ENCODE data around the gene SSTR5.

SSTR5 gene

GRCh38 chr16:1050516-1050915 lies 22.0 kb upstream of the SSTR5 start:
- no peak for FAIRE-seq
- DNase-seq (ENCODE audit: insufficient read length), result no peak
- TF ChIP-seq TAF1 (IDR thresholded peaks at IDR 0.05; ENCODE audit: borderline replicate concordance, low read depth, low read length) (no peak), POLR2AphosphoS5 (IDR thresholded peaks at IDR 0.05; ENCODE audit: low read depth, low read length) (no peak), POLR2A (IDR thresholded peaks at IDR 0.05; ENCODE audit: low read depth, low read length) (no peak)

- no peak for FAIRE-seq
- TF ChIP-seq POLR2A (IDR thresholded peaks at IDR 0.05; ENCODE audit: low read depth, low read length) (no peak), POLR2AphosphoS5 (IDR thresholded peaks at IDR 0.05; ENCODE audit: low read depth, low read length) (no peak)
- no peak for DNase-seq (ENCODE audit: insufficient read length)
Observed at GRCh38 chr16:1050921-1051320, 21.6 kb upstream of the SSTR5 start.

GRCh38 chr16:1051446-1051845 lies 21.1 kb upstream of the SSTR5 start:
- FAIRE-seq (no peak), DNase-seq (ENCODE audit: insufficient read length) (no peak)
- no peak for TF ChIP-seq TAF1 (IDR thresholded peaks at IDR 0.05; ENCODE audit: borderline replicate concordance, low read depth, low read length)
- TF ChIP-seq POLR2AphosphoS5 (IDR thresholded peaks at IDR 0.05; ENCODE audit: low read depth, low read length), result no peak
- TF ChIP-seq POLR2A (IDR thresholded peaks at IDR 0.05; ENCODE audit: low read depth, low read length), result no peak

DNA sequence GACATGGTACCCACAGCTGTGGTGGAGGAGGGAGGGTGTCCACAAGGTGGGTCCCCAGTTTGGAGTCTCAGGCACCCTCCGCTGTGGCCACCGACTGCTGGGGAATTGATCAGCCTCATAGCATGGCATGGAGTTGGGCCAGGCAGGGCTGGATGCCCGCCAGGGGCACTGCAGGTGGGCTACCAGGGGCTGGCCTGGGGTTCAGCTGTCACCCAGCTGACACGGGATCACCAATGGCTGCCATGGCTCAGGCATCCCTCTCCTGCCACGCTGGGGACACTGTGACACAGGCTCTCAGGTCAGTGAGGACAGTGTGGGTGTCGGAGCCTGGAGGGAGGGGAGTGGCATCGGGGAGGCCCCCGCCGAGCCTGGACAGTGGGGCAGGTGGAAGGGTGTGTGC lies 19.8 kb upstream of the SSTR5 start:
- no peak for FAIRE-seq
- no peak for TF ChIP-seq POLR2AphosphoS5 (IDR thresholded peaks at IDR 0.05; ENCODE audit: low read depth, low read length)
- TF ChIP-seq TAF1 (IDR thresholded peaks at IDR 0.05; ENCODE audit: borderline replicate concordance, low read depth, low read length), result no peak
- no peak for TF ChIP-seq POLR2A (IDR thresholded peaks at IDR 0.05; ENCODE audit: low read depth, low read length)
- no peak for DNase-seq (ENCODE audit: insufficient read length)

DNA sequence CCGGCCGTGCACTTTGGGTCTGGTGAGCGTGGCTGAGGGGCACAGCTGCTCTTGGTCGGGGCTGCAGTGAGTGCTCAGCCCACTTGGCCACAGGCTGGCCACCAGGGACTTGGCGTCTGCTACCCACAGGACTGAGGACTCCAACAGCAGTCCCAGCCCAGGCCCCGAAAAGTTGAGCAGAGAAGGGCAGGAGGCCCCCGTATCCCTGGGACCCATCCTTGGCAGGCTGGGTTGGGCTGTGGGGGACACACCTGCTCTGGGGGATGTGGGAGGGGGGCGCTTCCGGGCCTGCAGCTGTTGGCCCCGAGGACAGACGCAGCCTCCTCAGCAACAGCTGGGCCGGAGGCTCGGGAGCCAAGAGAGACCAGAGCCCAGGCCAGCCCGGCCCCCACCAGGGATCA lies 19.4 kb upstream of the SSTR5 start:
- TF ChIP-seq POLR2A (IDR thresholded peaks at IDR 0.05; ENCODE audit: low read depth, low read length) (no peak), TAF1 (IDR thresholded peaks at IDR 0.05; ENCODE audit: borderline replicate concordance, low read depth, low read length) (no peak), POLR2AphosphoS5 (IDR thresholded peaks at IDR 0.05; ENCODE audit: low read depth, low read length) (no peak)
- FAIRE-seq, result no peak
- DNase-seq (ENCODE audit: insufficient read length), result no peak

GRCh38 chr16:1053700-1054368 lies 18.7 kb upstream of the SSTR5 start:
- no peak for DNase-seq (ENCODE audit: insufficient read length)
- no peak for FAIRE-seq
- TF ChIP-seq TAF1 (IDR thresholded peaks at IDR 0.05; ENCODE audit: borderline replicate concordance, low read depth, low read length) (no peak), POLR2AphosphoS5 (IDR thresholded peaks at IDR 0.05; ENCODE audit: low read depth, low read length) (no peak), POLR2A (IDR thresholded peaks at IDR 0.05; ENCODE audit: low read depth, low read length) (no peak)

GRCh38 chr16:1054660-1055556 lies 17.6 kb upstream of the SSTR5 start:
- DNase-seq (ENCODE audit: insufficient read length), result no peak
- TF ChIP-seq POLR2A (IDR thresholded peaks at IDR 0.05; ENCODE audit: low read depth, low read length), result no peak
- TF ChIP-seq POLR2AphosphoS5 (IDR thresholded peaks at IDR 0.05; ENCODE audit: low read depth, low read length), result no peak
- no peak for TF ChIP-seq TAF1 (IDR thresholded peaks at IDR 0.05; ENCODE audit: borderline replicate concordance, low read depth, low read length)
- no peak for FAIRE-seq

DNA sequence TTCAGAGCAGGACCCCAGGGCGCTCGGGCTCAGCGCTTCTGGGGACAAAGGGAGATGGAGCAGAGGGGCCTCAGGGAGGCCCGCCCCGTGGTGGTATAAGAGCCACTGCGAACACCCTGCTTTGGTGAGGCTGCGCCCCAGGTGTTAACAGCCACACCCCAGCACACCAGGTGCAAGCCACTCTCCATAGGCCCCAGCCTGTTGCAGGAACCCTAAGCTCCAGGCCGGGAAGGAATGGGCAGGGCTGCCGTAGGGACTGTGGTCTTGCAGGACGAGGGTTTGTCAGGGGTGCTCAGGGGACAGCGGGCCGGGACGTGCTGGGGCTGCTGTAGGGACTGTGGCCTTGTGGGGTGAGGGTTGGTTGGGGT lies 17.0 kb upstream of the SSTR5 start:
- no peak for FAIRE-seq
- TF ChIP-seq POLR2A (IDR thresholded peaks at IDR 0.05; ENCODE audit: low read depth, low read length) (no peak), POLR2AphosphoS5 (IDR thresholded peaks at IDR 0.05; ENCODE audit: low read depth, low read length) (no peak), TAF1 (IDR thresholded peaks at IDR 0.05; ENCODE audit: borderline replicate concordance, low read depth, low read length) (no peak)

GRCh38 chr16:1056196-1056595 lies 16.4 kb upstream of the SSTR5 start:
- FAIRE-seq, result no peak

More for the DNA sequence above, 17.0 kb upstream of the SSTR5 start:
- no peak for DNase-seq (ENCODE audit: insufficient read length)

GRCh38 chr16:1057252-1057932 lies 15.2 kb upstream of the SSTR5 start:
- FAIRE-seq (no peak), DNase-seq (ENCODE audit: insufficient read length) (peak; percentile 45)
- TF ChIP-seq POLR2AphosphoS5 (IDR thresholded peaks at IDR 0.05; ENCODE audit: low read depth, low read length) (no peak), POLR2A (IDR thresholded peaks at IDR 0.05; ENCODE audit: low read depth, low read length) (no peak), TAF1 (IDR thresholded peaks at IDR 0.05; ENCODE audit: borderline replicate concordance, low read depth, low read length) (no peak)

More at GRCh38 chr16:1056196-1056595, 16.4 kb upstream of the SSTR5 start:
- DNase-seq (ENCODE audit: insufficient read length), result no peak
- TF ChIP-seq POLR2A (IDR thresholded peaks at IDR 0.05; ENCODE audit: low read depth, low read length) (no peak), TAF1 (IDR thresholded peaks at IDR 0.05; ENCODE audit: borderline replicate concordance, low read depth, low read length) (no peak), POLR2AphosphoS5 (IDR thresholded peaks at IDR 0.05; ENCODE audit: low read depth, low read length) (no peak)

GRCh38 chr16:1058216-1058615 lies 14.3 kb upstream of the SSTR5 start:
- TF ChIP-seq POLR2A (IDR thresholded peaks at IDR 0.05; ENCODE audit: low read depth, low read length) (no peak), POLR2AphosphoS5 (IDR thresholded peaks at IDR 0.05; ENCODE audit: low read depth, low read length) (no peak), TAF1 (IDR thresholded peaks at IDR 0.05; ENCODE audit: borderline replicate concordance, low read depth, low read length) (no peak)
- FAIRE-seq (no peak), DNase-seq (ENCODE audit: insufficient read length) (no peak)
